Gastrocnemius medialis (tissue), 4 donors: ENCODE data around the gene PDE4B. TPM values are rescaled to one million over a fixed set of nuclear protein-coding genes. Genes with fewer than 3 reads are reported as not detected.

ENCODE experiments used
- ATAC-seq, 2 donors: fragments of 150-250 bp; one replicate each; pipeline ENCODE4 v1.9.1; 2016
- DNase-seq, 2 donors: peaks; one replicate each; pipeline ENCODE4 v3.0.0-alpha.2; 2019
- H3K27ac ChIP-seq, 4 donors: fragments of 200-600 bp; sonication (generic); 1 replicate in 1 of 4; 2 replicates in 3 of 4; pipeline ENCODE4 v1.5.1; 2016 to 2018; ENCODE audit warnings: mild to moderate bottlenecking in 2 of 4, moderate library complexity in 1 of 4
- H3K27me3 ChIP-seq, 3 donors: fragments of 200-600 bp; sonication (generic) in 2 of 3; 1 replicate in 1 of 3; 2 replicates in 2 of 3; pipeline versions ENCODE4 v1.5.1 to v1.6.0; 2016 to 2019; ENCODE audit warnings: mild to moderate bottlenecking in 1 of 3, moderate library complexity in 1 of 3
- H3K36me3 ChIP-seq, 2 donors: fragments of 200-600 bp; sonication (generic) in 1 of 2; one replicate each; pipeline ENCODE4 v1.5.1; 2017 to 2018
- H3K4me1 ChIP-seq, 2 donors: fragments of 200-600 bp; sonication (generic) in 1 of 2; one replicate each; pipeline ENCODE4 v1.5.1; 2016 to 2017; ENCODE audit warnings: mild to moderate bottlenecking in 2 of 2
- H3K4me3 ChIP-seq, 4 donors: fragments of 200-600 bp; sonication (generic) in 3 of 4; 1 replicate in 1 of 4; 2 replicates in 3 of 4; pipeline ENCODE4 v1.5.1; 2016 to 2019; ENCODE audit warnings: mild to moderate bottlenecking in 2 of 4
- H3K9me3 ChIP-seq, 3 donors: fragments of 200-600 bp; sonication (generic) in 2 of 3; 1 replicate in 1 of 3; 2 replicates in 2 of 3; pipeline ENCODE4 v1.5.1; 2016 to 2019
- CTCF ChIP-seq, 5 experiments: fragments of 450-650 bp in 3 of 5; fragments of 200-600 bp in 2 of 5; sonication (generic) in 2 of 5; IDR thresholded peaks in 4 of 5; conservative IDR thresholded peaks in 1 of 5; 1 replicate in 4 of 5; 2 replicates in 1 of 5; pipeline ENCODE4 v1.5.1; 2016 to 2019; ENCODE audit warnings: antibody characterized with exemption in 5 of 5, mild to moderate bottlenecking in 3 of 5, moderate library complexity in 3 of 5
- POLR2A ChIP-seq, 2 donors: fragments of 450-650 bp; IDR thresholded peaks; one replicate each; pipeline ENCODE4 v1.6.1; 2017; ENCODE audit warnings: antibody characterized with exemption in 2 of 2, mild to moderate bottlenecking in 2 of 2, moderate library complexity in 2 of 2
- in situ Hi-C, 4 donors: fragments of 200-750 bp; cut with MboI; loops; one replicate each; pipeline versions ENCODE4 v1.15.0 to v1.8.0; 2017; ENCODE audit warnings: low sequenced_read_pairs in 4 of 4
- intact Hi-C: fragments of 100-400 bp; cut with DNase I; formaldehyde crosslinking; loops from one replicate; pipeline ENCODE4 v1.15.1; 2023; ENCODE audit warnings: low total_unique reads
- total RNA-seq, 4 donors: library from RNA; depleted of rRNA; stranded (reverse); fragments of >200 nt; gene quantifications; one replicate each; pipeline versions ENCODE4 v1.1.0 to v1.2.3, GENCODE V29; 2016

PDE4B gene
- total RNA-seq, 4 donors from 2014 or later: 4.5 to 8.5 (median 7.9) TPM

GRCh38 chr1:66261364-66261763 is 468.7 kb downstream of the PDE4B start:
- peaks cover 18 to 52% of the 10 kb centered on the region in 2 donors for H3K4me1 ChIP-seq
- TF ChIP-seq CTCF (IDR thresholded peaks at IDR 0.05 in 4 of 5, conservative IDR thresholded peaks at IDR 0.05 in 1 of 5): no peak
- TF ChIP-seq POLR2A (IDR thresholded peaks at IDR 0.05): no peak
- H3K36me3 ChIP-seq: no peaks in the 10 kb centered on the region
- H3K27me3 ChIP-seq: no peaks in the 10 kb centered on the region
- intact Hi-C loops (no loop called here), in situ Hi-C loops (no loop called here)
- no peak for DNase-seq
- no peaks in the 10 kb centered on the region for H3K9me3 ChIP-seq
- peak overlapping the region in 3 of 4 donors; percentile 59 to 88 (median 69) for H3K27ac ChIP-seq
- no peak overlapping the region for H3K4me3 ChIP-seq
- ATAC-seq: no peak

DNA sequence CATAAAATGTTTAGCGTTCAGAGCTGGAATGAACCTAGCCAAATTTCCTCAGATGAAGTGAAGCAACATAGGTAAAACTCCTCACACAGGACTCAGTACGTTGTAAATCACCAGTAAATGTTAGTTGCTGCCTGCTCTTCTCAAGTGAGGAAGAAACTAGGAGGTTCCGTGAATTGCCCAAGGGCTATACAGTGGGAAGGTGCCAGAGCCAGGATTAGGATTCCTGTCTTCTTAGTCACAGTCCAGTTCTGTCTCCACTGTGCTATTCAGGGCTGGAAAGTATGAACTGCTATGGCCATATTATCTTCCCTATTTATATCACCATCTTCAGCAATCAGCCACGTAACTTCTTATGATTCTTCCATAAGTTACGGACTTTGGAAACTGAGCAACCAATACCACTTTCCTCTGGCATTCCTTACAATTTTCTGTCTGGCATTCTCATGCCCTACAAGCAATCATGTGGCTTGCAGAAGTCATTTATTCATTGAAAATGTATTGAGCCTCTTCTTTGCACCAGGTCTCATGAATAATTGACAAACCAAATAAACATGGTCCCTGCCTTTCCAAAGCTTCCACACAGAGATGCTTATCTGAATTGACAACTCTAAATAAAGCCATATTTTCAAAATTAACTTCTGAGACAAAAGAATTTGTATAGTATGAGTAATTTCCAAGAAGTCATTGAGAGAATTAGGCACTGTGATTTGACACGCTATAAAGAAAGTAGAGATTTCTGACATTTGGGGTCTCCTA is 469.7 kb downstream of the PDE4B start:
- TF ChIP-seq CTCF (IDR thresholded peaks at IDR 0.05 in 4 of 5, conservative IDR thresholded peaks at IDR 0.05 in 1 of 5) (no peak), POLR2A (IDR thresholded peaks at IDR 0.05) (no peak)
- H3K27me3 ChIP-seq: no peaks in the 10 kb centered on the region
- peak overlapping the region; percentile 59 to 88 (median 68) for H3K27ac ChIP-seq
- peaks cover 26 to 56% of the 10 kb centered on the region in 2 donors for H3K4me1 ChIP-seq
- no peaks in the 10 kb centered on the region for H3K36me3 ChIP-seq
- ATAC-seq (peak; percentile 91 to 98), DNase-seq (peak; percentile 65 to 86)
- in situ Hi-C loops (no loop called here), intact Hi-C loops (no loop called here)
- H3K4me3 ChIP-seq: peak overlapping the region in 1 of 4 donors; percentile 42
- H3K9me3 ChIP-seq: no peaks in the 10 kb centered on the region

- in situ Hi-C loops: loop anchor here in 1 of 4 donors (5.0 kb wide), 1 partner anchor 87 kb away; no protein-coding TSS in a partner anchor
- peaks cover 47 to 71% of the 10 kb centered on the region in 2 donors for H3K4me1 ChIP-seq
- ATAC-seq: no peak
Observed at GRCh38 chr1:66265268-66265667, 472.6 kb downstream of the PDE4B start.

DNA sequence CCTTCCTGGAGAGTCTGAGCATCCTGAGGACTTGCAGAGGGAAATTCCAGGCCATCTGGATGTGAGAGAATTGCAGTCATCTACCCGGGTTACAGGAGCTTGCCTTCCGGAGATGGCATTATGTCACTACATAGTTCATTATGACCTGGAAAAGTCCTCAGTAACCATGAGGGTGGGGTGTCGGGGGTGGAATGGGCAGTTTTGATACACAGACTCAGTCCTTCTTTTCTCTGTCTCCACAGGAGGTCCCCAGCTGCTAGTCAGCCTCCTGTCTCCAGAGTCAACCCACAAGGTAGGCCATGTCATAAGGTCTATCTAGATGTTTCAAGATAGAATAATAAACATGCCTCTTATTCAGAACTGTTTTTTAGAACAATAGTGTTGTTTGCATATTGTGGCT is 473.1 kb downstream of the PDE4B start:
- peaks cover 52 to 76% of the 10 kb centered on the region in 2 donors for H3K4me1 ChIP-seq
- intact Hi-C loops (no loop called here), in situ Hi-C loops (loop anchor here in 1 of 4 donors (5.0 kb wide), 1 partner anchor 87 kb away; no protein-coding TSS in a partner anchor)
- H3K27ac ChIP-seq: peak overlapping the region; percentile 74 to 88 (median 82)
- TF ChIP-seq CTCF (IDR thresholded peaks at IDR 0.05 in 4 of 5, conservative IDR thresholded peaks at IDR 0.05 in 1 of 5): no peak
- no peak for TF ChIP-seq POLR2A (IDR thresholded peaks at IDR 0.05)
- H3K36me3 ChIP-seq: no peaks in the 10 kb centered on the region
- DNase-seq (peak in 1 of 2 donors; percentile 24), ATAC-seq (no peak)
- no peak overlapping the region for H3K4me3 ChIP-seq
- H3K27me3 ChIP-seq: no peaks in the 10 kb centered on the region
- no peaks in the 10 kb centered on the region for H3K9me3 ChIP-seq

More at GRCh38 chr1:66265268-66265667, 472.6 kb downstream of the PDE4B start:
- Histone ChIP-seq H3K27me3 (no peaks in the 10 kb centered on the region), H3K4me3 (no peak overlapping the region), H3K9me3 (no peaks in the 10 kb centered on the region), H3K27ac (peak overlapping the region; percentile 74 to 88 (median 82)), H3K36me3 (no peaks in the 10 kb centered on the region)
- no peak for DNase-seq
- TF ChIP-seq CTCF (IDR thresholded peaks at IDR 0.05 in 4 of 5, conservative IDR thresholded peaks at IDR 0.05 in 1 of 5) (no peak), POLR2A (IDR thresholded peaks at IDR 0.05) (no peak)
- intact Hi-C loops: no loop called here
